Neural progenitor cell (in vitro differentiated cells): Measurements from ENCODE around the gene LGR6.

Source experiments
- CTCF ChIP-seq: fragments of 200-600 bp; sonication (generic); IDR thresholded peaks from 2 replicates; pipeline ENCODE4 v1.5.1; 2017; ENCODE audit warnings: antibody characterized with exemption, mild to moderate bottlenecking
- EZH2 ChIP-seq: fragments of 200-600 bp; sonication (generic); IDR thresholded peaks from 2 replicates; pipeline ENCODE4 v1.6.1; 2017; ENCODE audit warnings: antibody characterized with exemption, mild to moderate bottlenecking, moderate library complexity

- TF ChIP-seq CTCF (no peak), EZH2 (no peak)
Observed at GRCh38 chr1:202333861-202334260, 140.3 kb downstream of the LGR6 start.
